ENCODE measurements around the gene CYTIP. TPM values are rescaled to one million over a fixed set of nuclear protein-coding genes. Genes with fewer than 3 reads are reported as not detected.
A peak's percentile ranks its signal among the peaks of the same experiment; 100 is the strongest.

CYTIP gene
- total and polyA plus RNA-seq, 2 experiments from 2014 or later, result not detected

GRCh38 chr2:157440404-157441071, 3.4 kb downstream of the CYTIP start:
- H3K36me3 ChIP-seq (ENCODE audit: low read depth), result no peaks in the 10 kb centered on the region
- no peak overlapping the region for H3K27ac ChIP-seq
- no peak for TF ChIP-seq EZH2phosphoT487 (IDR thresholded peaks at IDR 0.05; ENCODE audit: insufficient read depth, low read depth)
- TF ChIP-seq EZH2 (IDR thresholded peaks at IDR 0.05; ENCODE audit: insufficient read depth, poor library complexity, severe bottlenecking), result no peak

GRCh38 chr2:157439824-157440186, 4.1 kb downstream of the CYTIP start:
- no peak for DNase-seq
- H3K4me1 ChIP-seq (ENCODE audit: insufficient read depth), result no peaks in the 10 kb centered on the region
- no peak overlapping the region for H3K4me2 ChIP-seq (ENCODE audit: unreplicated experiment)
- no peak overlapping the region for H3K27ac ChIP-seq
- H3K9me3 ChIP-seq (ENCODE audit: low read depth), result no peaks in the 10 kb centered on the region
- WGBS, 2 experiments (ENCODE audit: low coverage in 1 of 2, low lambda C conversion rate in 2 of 2, missing lambda C conversion rate in 2 of 2), result 100% methylated on average over 1 of the region's 1 CpG
- no peak overlapping the region for H3K9ac ChIP-seq
- TF ChIP-seq EZH2 (IDR thresholded peaks at IDR 0.05; ENCODE audit: insufficient read depth, poor library complexity, severe bottlenecking) (no peak), EZH2phosphoT487 (IDR thresholded peaks at IDR 0.05; ENCODE audit: insufficient read depth, low read depth) (no peak)
- H4K20me1 ChIP-seq (ENCODE audit: insufficient read depth), result no peaks in the 10 kb centered on the region
- H3F3A ChIP-seq (ENCODE audit: insufficient read depth), result no peaks in the 10 kb centered on the region
- no peaks in the 10 kb centered on the region for H3K9me2 ChIP-seq (ENCODE audit: insufficient read depth)
- no peaks in the 10 kb centered on the region for H3K36me3 ChIP-seq (ENCODE audit: low read depth)
- H3K79me2 ChIP-seq (ENCODE audit: insufficient read depth), result no peaks in the 10 kb centered on the region
- H2AFZ ChIP-seq, result no peak overlapping the region
- in situ Hi-C loops (cut with MboI), result no loop called here
- peaks cover 17% of the 10 kb centered on the region for H3K27me3 ChIP-seq (replicated peaks; ENCODE audit: insufficient read depth)
- H3K4me3 ChIP-seq, result no peak overlapping the region

More at GRCh38 chr2:157440404-157441071, 3.4 kb downstream of the CYTIP start:
- Histone ChIP-seq H3K79me2 (ENCODE audit: insufficient read depth) (no peaks in the 10 kb centered on the region), H4K20me1 (ENCODE audit: insufficient read depth) (no peaks in the 10 kb centered on the region), H3F3A (ENCODE audit: insufficient read depth) (no peaks in the 10 kb centered on the region), H2AFZ (no peak overlapping the region), H3K4me1 (ENCODE audit: insufficient read depth) (no peaks in the 10 kb centered on the region), H3K4me2 (ENCODE audit: unreplicated experiment) (no peak overlapping the region), H3K4me3 (no peak overlapping the region), H3K9me2 (ENCODE audit: insufficient read depth) (no peaks in the 10 kb centered on the region), H3K9ac (no peak overlapping the region), H3K27me3 (replicated peaks; ENCODE audit: insufficient read depth) (peaks cover 14% of the 10 kb centered on the region), H3K9me3 (ENCODE audit: low read depth) (no peaks in the 10 kb centered on the region)
- in situ Hi-C loops (cut with MboI), result no loop called here
- 65 to 74% methylated on average over 5 of the region's 5 CpGs for WGBS, 2 experiments (ENCODE audit: low coverage in 1 of 2, low lambda C conversion rate in 2 of 2, missing lambda C conversion rate in 2 of 2)
- DNase-seq, result no peak

- no peaks in the 10 kb centered on the region for H3K9me3 ChIP-seq (ENCODE audit: low read depth)
- H3K27me3 ChIP-seq (replicated peaks; ENCODE audit: insufficient read depth), result peaks cover 17% of the 10 kb centered on the region
- no peaks in the 10 kb centered on the region for H3K36me3 ChIP-seq (ENCODE audit: low read depth)
- H3K4me3 ChIP-seq, result no peak overlapping the region
- H4K20me1 ChIP-seq (ENCODE audit: insufficient read depth), result no peaks in the 10 kb centered on the region
- WGBS, 2 experiments (ENCODE audit: low coverage in 1 of 2, low lambda C conversion rate in 2 of 2, missing lambda C conversion rate in 2 of 2), result 39 to 42% methylated on average over 12 of the region's 12 CpGs
- peak; percentile 59 for DNase-seq
- no peak overlapping the region for H3K9ac ChIP-seq
- TF ChIP-seq EZH2 (IDR thresholded peaks at IDR 0.05; ENCODE audit: insufficient read depth, poor library complexity, severe bottlenecking) (no peak), EZH2phosphoT487 (IDR thresholded peaks at IDR 0.05; ENCODE audit: insufficient read depth, low read depth) (no peak)
- H3K79me2 ChIP-seq (ENCODE audit: insufficient read depth), result no peaks in the 10 kb centered on the region
- H3F3A ChIP-seq (ENCODE audit: insufficient read depth), result no peaks in the 10 kb centered on the region
- peak overlapping the region; percentile 30 for H3K4me2 ChIP-seq (ENCODE audit: unreplicated experiment)
- no peaks in the 10 kb centered on the region for H3K4me1 ChIP-seq (ENCODE audit: insufficient read depth)
- H3K27ac ChIP-seq, result no peak overlapping the region
- no peaks in the 10 kb centered on the region for H3K9me2 ChIP-seq (ENCODE audit: insufficient read depth)
- in situ Hi-C loops (cut with MboI), result no loop called here
- H2AFZ ChIP-seq, result no peak overlapping the region
Observed at GRCh38 chr2:157438863-157439823, 4.7 kb downstream of the CYTIP start.

DNA sequence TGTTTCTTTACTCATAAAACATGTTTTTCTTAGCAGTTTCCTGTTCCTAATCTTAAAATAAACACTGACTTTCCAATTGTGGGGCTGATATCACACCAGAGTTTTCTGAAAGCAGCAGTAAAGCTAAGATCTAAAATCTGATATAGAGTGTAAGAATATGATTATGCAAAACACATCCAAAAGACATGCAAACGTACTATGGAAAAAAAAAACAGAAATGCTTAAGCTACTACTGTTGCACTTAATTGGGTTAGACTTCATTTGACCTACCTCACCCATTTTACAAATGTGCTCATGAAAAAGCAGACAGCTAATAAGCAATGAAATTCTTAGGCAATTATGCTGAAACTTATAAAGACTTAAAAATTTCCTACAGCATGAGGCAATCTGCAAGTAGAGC, 10.5 kb downstream of the CYTIP start:
- WGBS, 2 experiments (ENCODE audit: low coverage in 1 of 2, low lambda C conversion rate in 2 of 2, missing lambda C conversion rate in 2 of 2), result 5 to 6% methylated on average over 1 of the region's 1 CpG
- Histone ChIP-seq H3F3A (ENCODE audit: insufficient read depth) (peaks cover 9% of the 10 kb centered on the region; the same call in 1 of the 2 replicates), H3K9me2 (ENCODE audit: insufficient read depth) (no peaks in the 10 kb centered on the region), H3K4me1 (ENCODE audit: insufficient read depth) (peaks cover 6% of the 10 kb centered on the region; the same call in 1 of the 2 replicates), H4K20me1 (ENCODE audit: insufficient read depth) (no peaks in the 10 kb centered on the region), H3K4me2 (ENCODE audit: unreplicated experiment) (no peak overlapping the region), H3K27me3 (replicated peaks; ENCODE audit: insufficient read depth) (peaks cover 10% of the 10 kb centered on the region; the same call in 1 of the 2 replicates), H3K9me3 (ENCODE audit: low read depth) (no peaks in the 10 kb centered on the region), H3K4me3 (no peak overlapping the region), H3K36me3 (ENCODE audit: low read depth) (no peaks in the 10 kb centered on the region), H2AFZ (no peak overlapping the region), H3K27ac (no peak overlapping the region), H3K9ac (no peak overlapping the region), H3K79me2 (ENCODE audit: insufficient read depth) (no peaks in the 10 kb centered on the region)
- TF ChIP-seq EZH2phosphoT487 (IDR thresholded peaks at IDR 0.05; ENCODE audit: insufficient read depth, low read depth), result no peak
- TF ChIP-seq EZH2 (IDR thresholded peaks at IDR 0.05; ENCODE audit: insufficient read depth, poor library complexity, severe bottlenecking), result no peak
- in situ Hi-C loops (cut with MboI), result no loop called here
- DNase-seq, result no peak
